Measurements from ENCODE around the gene COL18A1.

The COL18A1 gene

GRCh38 chr21:45482899-45483821, 78.2 kb downstream of the COL18A1 start:
- peak; percentile 21 for DNase-seq

- DNase-seq = no peak
These were observed 79.4 kb downstream of the COL18A1 start for GRCh38 chr21:45484318-45484717.

DNA sequence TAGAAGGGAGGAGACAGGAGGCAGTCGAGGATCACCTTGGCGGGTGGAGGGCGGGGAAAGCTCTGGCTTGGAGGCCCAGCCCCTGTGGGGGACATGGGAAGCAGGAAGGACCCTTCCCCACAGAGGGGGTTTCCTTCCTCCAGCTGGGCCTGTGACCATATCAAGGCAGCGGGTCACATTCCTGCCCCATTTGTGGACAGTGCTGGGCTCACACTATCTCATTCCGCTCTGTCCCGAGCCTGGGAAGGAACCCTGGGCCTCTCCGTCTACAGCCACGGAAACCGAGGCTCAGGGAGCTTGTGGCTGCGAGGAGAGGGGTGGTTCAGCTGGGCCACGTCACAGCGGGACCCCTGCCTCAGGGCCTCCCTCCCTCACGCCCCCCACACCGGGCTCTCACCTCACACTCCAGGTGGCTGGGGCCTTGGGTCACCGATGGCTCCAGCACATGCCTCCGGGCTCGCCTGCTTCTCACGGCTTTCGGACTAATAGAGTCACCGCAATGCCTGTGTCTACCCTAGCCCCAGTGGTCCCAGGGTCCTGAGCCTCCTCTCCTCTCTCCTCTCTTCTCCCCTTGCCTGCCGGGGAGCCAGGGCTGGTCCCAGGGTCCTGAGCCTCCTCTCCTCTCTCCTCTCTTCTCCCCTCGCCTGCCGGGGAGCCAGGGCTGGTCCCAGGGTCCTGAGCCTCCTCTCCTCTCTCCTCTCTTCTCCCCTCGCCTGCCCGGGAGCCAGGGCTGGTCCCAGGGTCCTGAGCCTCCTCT, 80.9 kb downstream of the COL18A1 start:
- no peak for DNase-seq

DNA sequence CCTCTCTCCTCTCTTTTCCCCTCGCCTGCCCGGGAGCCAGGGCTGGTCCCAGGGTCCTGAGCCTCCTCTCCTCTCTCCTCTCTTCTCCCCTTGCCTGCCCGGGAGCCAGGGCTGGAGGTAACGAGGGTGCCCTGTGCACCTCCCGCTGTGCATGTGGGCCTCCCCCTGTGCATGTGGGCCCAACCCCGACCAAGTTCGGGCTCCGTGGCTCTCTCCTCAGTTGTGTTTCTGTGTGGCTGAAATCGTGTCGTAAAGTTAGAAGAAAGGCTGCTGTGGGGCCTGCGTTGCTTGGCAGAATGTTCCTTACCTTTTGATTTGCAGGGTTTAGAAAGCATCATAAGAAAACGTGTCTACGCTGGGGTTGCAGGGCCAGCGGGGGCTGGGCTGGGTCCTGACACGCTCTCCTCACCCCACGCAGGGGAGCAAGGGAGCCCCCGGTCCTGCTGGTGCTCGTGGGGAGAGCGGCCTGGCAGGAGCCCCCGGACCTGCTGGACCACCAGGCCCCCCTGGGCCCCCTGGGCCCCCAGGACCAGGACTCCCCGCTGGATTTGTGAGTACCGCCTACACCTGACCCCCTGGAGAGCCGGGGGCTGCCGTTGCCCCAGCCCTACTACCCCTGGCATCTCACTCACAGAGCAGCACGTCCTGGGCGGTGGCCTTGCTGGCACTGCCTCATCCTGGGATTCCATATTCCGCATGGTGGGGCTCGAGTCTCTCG, 81.6 kb downstream of the COL18A1 start:
- DNase-seq = no peak

DNA sequence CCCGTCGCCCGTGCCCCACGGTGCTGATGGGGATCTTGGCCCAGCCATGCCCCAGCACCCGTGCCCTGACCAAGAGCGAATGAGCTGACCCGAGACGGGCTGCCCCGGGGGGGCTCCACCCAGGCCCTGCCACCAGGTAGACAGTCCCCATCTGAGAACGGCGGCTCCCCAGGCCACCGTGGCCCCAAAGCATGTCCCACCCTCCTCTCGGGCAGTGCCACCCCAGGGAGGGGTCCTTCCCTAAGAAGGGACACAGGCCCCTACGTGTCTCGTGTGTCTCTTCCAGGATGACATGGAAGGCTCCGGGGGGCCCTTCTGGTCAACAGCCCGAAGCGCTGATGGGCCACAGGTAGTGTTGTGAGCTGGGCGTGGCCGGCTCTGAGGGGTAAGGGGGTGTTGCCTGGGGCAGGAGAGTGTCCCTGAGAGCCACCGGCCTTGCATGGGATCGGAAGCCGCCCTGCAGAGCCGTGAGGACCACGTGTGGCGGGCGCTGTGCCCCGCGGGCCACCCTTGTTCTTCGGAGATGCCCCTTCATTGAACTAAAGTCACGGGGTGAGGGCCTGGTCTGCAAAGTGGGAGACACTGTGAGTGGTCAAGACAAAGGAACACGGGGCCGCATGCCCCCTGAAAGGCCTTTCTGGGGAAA, 82.3 kb downstream of the COL18A1 start:
- no peak for DNase-seq

- DNase-seq = no peak
These were observed 83.1 kb downstream of the COL18A1 start for GRCh38 chr21:45487891-45488600.

- DNase-seq = no peak
These were observed 84.2 kb downstream of the COL18A1 start for GRCh38 chr21:45488931-45489721.

DNA sequence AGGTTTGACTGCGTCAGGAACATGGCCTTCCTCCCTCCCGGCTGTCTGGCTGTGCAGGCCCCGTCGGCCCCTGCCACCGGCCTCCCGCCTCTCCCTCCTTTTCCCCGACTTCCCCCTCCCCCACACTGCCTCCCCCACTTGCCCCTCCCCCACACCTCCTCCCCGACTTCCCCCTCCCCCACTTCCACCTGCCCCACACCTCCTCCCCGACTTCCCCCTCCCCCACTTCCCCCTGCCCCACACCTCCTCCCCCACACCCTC, 84.7 kb downstream of the COL18A1 start:
- no peak for DNase-seq

DNA sequence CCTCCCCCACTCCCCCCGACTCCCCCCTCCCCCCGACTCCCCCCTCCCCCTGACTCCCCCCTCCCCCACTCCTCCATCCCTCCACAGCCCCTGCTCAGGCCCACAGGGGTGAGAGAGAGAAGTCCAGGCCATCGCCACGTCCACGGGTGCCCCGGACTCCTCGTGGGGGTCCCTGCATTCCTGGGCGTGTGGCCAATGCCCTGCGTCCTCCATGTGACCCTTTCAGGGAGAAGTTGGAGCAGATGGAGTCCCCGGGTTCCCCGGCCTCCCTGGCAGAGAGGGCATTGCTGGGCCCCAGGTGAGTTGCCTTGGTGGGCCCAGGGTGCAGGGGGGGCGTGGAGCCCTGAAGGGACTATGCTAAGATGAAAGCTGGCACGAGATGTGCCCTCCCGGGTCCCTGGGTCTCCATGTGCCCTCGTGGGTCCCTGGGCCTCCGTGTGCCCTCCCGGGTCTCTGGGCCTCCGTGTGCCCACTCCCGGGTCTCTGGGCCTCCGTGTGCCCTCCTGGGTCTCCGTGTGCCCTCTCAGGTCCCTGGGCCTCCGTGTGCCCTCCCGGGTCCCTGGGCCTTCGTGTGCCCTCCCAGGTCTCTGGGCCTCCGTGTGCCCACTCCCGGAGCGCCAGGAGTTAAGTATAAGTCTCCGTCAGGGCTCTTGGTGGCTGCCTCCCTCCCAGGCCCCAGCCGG, 85.2 kb downstream of the COL18A1 start:
- no peak for DNase-seq

- DNase-seq = no peak
These were observed 86.1 kb downstream of the COL18A1 start for GRCh38 chr21:45491056-45491455.

- DNase-seq = no peak
These were observed 86.7 kb downstream of the COL18A1 start for GRCh38 chr21:45491623-45492022.

- DNase-seq = no peak
These were observed 87.8 kb downstream of the COL18A1 start for GRCh38 chr21:45492765-45493164.

DNA sequence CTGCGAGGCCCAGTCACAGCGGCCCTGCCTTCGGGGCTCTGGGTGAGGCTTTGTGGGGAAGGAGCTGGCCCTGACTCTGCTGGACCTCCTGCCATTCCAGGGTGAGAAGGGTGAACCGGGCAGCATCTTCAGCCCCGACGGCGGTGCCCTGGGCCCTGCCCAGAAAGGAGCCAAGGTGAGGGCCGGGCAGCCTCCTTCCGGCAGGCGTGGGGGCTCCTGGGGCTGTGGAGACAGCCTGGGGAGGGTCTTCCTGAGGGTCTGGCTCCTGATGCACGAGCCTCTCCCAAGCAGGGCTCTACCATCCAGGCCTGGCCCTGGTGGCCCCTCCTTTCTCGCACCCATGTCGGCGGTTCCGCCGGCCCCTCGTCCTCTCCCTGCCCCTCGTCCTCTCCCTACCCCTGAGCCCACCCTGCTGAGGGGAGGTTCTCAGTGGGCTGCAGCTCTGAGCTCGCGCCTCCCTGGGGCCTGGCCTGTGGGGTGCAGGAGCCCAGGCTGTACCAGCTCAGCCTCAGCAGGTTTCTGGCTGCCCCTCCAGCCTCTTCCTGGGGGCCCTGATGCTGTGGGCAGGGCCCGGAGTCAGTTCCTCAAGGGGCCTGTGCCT, 88.5 kb downstream of the COL18A1 start:
- DNase-seq = no peak

GRCh38 chr21:45494135-45494850, 89.3 kb downstream of the COL18A1 start:
- DNase-seq = no peak

- no peak for DNase-seq
These were observed 90.1 kb downstream of the COL18A1 start for GRCh38 chr21:45494851-45495680.

DNA sequence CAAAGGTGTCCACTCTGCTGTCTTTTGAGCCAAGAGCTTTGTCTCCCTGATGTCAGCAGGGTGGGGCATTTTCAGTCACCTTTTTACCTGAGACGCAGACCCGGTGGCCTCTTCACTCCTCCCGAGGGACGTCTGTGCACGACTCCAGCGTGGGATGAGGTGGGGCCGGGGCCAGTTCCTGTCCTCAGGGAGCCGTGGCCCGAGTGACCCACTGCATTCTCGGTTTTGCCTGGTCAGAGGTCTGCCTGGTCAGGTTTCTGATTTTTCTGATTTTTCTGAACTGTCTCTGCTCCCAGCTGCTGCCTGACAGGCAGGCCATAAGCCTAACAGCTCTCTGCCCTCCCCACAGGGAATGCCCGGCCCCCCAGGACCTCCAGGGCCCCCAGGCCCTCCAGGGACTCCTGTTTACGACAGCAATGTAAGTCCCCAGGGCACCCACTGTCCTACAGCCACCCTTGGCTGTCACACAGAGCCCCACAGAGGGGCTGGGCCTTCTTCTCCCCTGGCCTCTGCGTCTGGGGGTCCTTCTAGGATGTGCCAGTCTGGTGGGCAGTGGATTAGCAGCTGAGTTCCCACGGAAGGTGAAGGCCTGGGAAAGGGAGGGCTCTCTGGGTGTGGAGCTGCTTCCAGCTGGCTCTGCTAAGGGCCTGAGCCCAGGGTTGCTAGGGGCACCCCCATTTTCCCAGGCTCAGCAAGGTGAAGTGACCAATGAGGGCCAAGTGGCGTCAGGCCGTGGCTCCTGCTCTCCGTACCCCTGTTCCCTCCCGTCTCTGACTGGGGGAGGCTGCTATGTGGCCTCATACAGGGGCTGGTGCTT, 91.4 kb downstream of the COL18A1 start:
- no peak for DNase-seq

DNA sequence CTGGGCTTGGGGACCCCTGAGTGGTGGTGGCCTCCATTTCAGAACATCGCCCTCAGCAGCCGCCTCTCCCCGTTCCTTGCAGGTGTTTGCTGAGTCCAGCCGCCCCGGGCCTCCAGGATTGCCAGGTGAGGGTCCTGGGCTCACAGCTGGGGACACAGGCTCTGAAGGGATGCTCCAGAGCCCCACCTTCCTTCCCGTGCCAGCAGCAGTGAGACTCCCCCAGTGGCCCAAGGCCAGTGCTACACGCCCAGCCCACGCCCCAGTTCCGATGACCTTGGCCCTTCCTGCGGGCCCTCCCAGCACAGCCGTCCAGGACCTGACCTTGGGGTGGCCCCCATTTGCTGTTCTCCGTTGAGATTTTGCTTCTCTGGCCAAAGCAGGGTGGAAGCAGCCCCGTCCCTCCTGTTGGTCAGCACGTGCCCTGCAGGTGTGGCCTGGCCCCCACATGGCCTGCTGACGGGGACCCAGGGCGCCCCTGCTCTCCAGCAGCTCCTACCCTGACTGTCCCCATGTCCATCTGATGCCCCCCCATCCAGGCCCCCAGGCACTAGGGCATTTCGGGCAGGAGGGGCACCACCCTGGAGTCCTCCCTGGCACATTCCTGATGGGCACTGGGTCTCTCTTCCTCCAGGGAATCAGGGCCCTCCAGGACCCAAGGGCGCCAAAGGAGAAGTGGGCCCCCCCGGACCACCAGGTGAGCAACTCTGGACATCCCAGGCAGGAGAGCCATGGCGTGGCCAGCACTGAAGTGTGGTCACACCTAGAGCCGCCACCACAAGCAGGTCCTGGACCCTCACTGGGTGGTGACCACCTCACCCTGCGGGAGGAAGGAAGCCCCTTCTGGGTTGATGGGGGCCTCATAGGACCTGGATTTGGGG, 92.2 kb downstream of the COL18A1 start:
- no peak for DNase-seq

Data from inflammatory macrophage treated with lipopolysaccharide for 4 hours (primary cell).